Lower lobe of right lung (tissue), 2 donors: ENCODE data around the gene FBXO42. TPM values are rescaled to one million over a fixed set of nuclear protein-coding genes. Genes with fewer than 3 reads are reported as not detected.
A peak's percentile ranks its signal among the peaks of the same experiment; 100 is the strongest.

Source experiments
- ATAC-seq, 2 donors: fragments of 200-7000 bp; cut with Tn5 transposase; one replicate each; pipeline ENCODE4 v1.9.1; 2020 to 2022; ENCODE audit warnings: mild to moderate bottlenecking in 2 of 2, moderate library complexity in 2 of 2
- DNase-seq: peaks from one replicate; pipeline ENCODE4 v3.0.0-alpha.2; 2020
- H3K27ac ChIP-seq: fragments of 200-600 bp; one replicate; pipeline ENCODE4 v1.8.0; 2022
- H3K27me3 ChIP-seq: fragments of 200-600 bp; one replicate; pipeline ENCODE4 v1.8.0; 2022; ENCODE audit warnings: low read depth
- H3K36me3 ChIP-seq: fragments of 200-600 bp; one replicate; pipeline ENCODE4 v1.8.0; 2022; ENCODE audit warnings: mild to moderate bottlenecking
- H3K4me1 ChIP-seq: fragments of 200-600 bp; one replicate; pipeline ENCODE4 v1.8.0; 2022
- H3K4me3 ChIP-seq: fragments of 200-600 bp; one replicate; pipeline ENCODE4 v1.8.0; 2022; ENCODE audit warnings: mild to moderate bottlenecking
- H3K9me3 ChIP-seq: fragments of 200-600 bp; one replicate; pipeline ENCODE4 v1.8.0; 2022
- intact Hi-C: fragments of 100-400 bp; cut with DNase I; formaldehyde crosslinking; loops from one replicate; pipeline ENCODE4 v1.11.0; 2022
- total RNA-seq: library from RNA; stranded (reverse); fragmentation: NEBNext Ultra II Directional; extraction: Animal tissue kit (Norgen Biotek cat#: 25700); gene quantifications from one replicate; pipeline ENCODE4 v1.2.1, GENCODE V29; 2021
- TF ChIP-seq, protein P1 (sequence below): fragments of 200-600 bp; IDR thresholded peaks from one replicate; pipeline ENCODE4 v1.8.0; 2022; ENCODE audit warnings: antibody characterized with exemption, mild to moderate bottlenecking
- donor health status: DM: no; HTN: yes; CAD: no; lungs with severe emphysema.

The FBXO42 gene
- total RNA-seq, 1 donor from 2014 or later: 21.5 TPM

DNA sequence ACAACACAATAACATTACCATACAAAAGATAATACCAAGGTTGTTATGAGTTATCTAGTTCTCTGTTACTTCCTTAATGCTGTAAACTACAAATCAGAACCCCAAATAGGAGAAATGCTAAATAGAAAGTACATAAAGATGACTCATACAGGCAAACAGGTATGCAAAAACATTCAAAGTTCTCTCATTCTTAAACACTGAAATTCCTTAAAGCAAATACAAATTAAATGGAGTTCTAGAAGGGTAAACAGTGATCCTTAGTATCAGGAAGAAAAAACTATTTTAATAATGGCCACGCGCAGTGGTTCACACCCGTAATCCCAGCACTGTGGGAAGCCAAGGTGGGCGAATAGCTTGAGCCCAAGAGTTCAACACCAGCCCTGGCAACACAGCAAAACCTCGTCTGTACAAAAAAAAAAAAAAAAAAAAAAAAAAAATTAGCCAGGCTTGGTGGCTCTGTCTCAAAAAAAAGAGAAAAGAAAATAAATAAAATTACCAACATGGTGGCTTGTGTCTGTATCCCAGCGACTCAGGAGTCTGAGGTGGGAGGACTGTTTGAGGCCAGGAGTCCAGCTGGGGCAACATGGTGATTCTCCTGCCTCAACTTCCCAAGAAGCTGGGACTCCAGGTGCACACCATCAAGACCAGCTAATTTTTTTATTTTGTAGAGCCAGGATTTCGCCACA, 17.5 kb downstream of the FBXO42 start:
- ATAC-seq (peak in 1 of 2 donors; percentile 37), DNase-seq (no peak)
- TF ChIP-seq, protein P1, sequence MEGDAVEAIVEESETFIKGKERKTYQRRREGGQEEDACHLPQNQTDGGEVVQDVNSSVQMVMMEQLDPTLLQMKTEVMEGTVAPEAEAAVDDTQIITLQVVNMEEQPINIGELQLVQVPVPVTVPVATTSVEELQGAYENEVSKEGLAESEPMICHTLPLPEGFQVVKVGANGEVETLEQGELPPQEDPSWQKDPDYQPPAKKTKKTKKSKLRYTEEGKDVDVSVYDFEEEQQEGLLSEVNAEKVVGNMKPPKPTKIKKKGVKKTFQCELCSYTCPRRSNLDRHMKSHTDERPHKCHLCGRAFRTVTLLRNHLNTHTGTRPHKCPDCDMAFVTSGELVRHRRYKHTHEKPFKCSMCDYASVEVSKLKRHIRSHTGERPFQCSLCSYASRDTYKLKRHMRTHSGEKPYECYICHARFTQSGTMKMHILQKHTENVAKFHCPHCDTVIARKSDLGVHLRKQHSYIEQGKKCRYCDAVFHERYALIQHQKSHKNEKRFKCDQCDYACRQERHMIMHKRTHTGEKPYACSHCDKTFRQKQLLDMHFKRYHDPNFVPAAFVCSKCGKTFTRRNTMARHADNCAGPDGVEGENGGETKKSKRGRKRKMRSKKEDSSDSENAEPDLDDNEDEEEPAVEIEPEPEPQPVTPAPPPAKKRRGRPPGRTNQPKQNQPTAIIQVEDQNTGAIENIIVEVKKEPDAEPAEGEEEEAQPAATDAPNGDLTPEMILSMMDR: no peak

DNA sequence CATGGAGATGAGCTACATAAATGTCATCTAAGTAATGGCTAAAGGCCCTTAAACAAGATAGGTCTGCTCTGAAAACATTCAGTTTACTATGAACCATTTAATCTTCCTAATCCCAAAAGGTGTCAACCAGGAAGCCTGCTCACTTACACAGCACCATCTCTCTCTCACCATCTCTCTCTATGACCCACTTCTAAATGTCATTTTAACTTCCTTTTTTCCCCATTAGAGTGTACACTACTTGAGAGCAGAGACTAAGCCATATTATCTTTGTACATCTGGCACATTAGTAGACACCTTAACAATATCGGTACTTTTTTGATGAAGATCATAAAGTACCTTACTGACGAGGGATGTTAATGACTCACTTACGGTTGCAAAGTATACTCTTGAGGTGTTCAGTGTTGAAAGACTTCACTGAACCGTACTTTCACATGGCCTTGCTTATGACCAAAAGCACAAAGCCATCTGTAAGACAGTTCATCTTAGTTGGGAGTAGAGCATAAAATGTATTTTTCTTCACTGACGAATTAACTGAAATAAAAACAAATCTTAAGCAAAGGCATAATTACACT, 25.4 kb downstream of the FBXO42 start:
- ATAC-seq (peak; percentile 55 to 67), DNase-seq (no peak)
- peaks cover 5% of the 10 kb centered on the region for H3K36me3 ChIP-seq
- H3K4me1 ChIP-seq: peaks cover 17% of the 10 kb centered on the region
- H3K27me3 ChIP-seq: no peaks in the 10 kb centered on the region
- TF ChIP-seq, protein P1: no peak
- intact Hi-C loops: no loop called here
- no peak overlapping the region for H3K4me3 ChIP-seq
- H3K9me3 ChIP-seq: no peaks in the 10 kb centered on the region
- no peak overlapping the region for H3K27ac ChIP-seq

More for the DNA sequence above, 17.5 kb downstream of the FBXO42 start:
- H3K27ac ChIP-seq: no peak overlapping the region
- intact Hi-C loops: no loop called here
- H3K9me3 ChIP-seq: no peaks in the 10 kb centered on the region
- H3K27me3 ChIP-seq: no peaks in the 10 kb centered on the region
- H3K4me1 ChIP-seq: peaks cover 7% of the 10 kb centered on the region
- no peaks in the 10 kb centered on the region for H3K36me3 ChIP-seq
- no peak overlapping the region for H3K4me3 ChIP-seq

DNA sequence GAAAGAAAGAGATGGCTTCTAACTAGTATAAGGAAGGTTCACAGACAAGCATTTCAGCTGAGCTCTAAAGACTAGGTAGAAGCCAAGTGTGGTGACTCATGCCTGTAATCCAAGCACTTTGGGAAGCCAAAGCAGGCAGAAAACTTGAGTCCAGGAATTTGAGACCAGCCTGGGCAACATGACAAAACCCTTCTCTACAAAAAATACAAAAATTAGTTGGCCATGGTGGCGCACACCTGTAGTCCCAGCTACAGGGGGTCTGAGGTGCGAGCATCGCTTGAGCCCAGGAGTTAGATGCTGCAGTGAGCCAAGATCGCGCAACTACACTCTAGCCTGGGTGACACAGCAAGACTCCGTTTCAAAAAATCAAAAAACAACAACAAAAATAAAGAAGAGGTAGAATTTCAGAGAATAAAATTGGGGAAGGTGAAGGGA, 27.8 kb downstream of the FBXO42 start:
- no peak overlapping the region for H3K4me3 ChIP-seq
- no peaks in the 10 kb centered on the region for H3K27me3 ChIP-seq
- H3K9me3 ChIP-seq: no peaks in the 10 kb centered on the region
- TF ChIP-seq, protein P1: no peak
- DNase-seq (no peak), ATAC-seq (peak; percentile 78 to 88)
- peaks cover 5% of the 10 kb centered on the region for H3K36me3 ChIP-seq
- H3K27ac ChIP-seq: no peak overlapping the region
- peaks cover 17% of the 10 kb centered on the region for H3K4me1 ChIP-seq
- intact Hi-C loops: no loop called here

DNA sequence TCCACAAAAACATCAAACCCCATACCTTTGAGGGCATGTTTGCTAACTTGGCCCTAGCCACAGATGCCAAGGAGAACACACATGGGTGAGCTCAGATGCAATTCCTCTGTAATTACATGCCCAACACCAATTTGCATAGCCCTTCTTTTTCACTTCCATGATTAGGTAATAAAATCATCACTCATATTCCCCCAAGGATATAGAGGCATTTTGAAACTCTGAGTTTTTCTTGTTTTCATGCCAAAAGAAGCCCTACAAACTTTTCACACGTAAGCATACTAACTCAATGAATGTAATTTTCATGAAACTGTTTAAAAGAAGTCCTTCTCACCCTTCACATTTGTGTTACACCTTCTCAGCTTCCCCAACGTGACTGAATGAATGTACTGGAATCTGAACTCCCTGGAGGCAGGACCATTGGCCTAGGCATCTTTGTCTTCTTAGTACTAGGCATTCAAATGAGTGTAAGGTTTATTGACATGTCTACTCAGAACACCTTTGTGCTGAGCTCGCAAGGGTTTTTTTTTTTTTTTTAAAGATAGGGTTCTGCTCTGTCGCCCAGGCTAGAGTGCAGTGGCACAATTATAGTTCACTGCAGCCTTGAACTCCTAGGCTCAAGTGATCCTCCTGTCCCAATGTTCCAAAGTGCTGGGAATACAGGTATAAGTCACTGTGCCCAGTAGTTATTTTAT, 31.0 kb downstream of the FBXO42 start:
- TF ChIP-seq, protein P1: no peak
- no peaks in the 10 kb centered on the region for H3K27me3 ChIP-seq
- H3K36me3 ChIP-seq: peaks cover 2% of the 10 kb centered on the region
- H3K9me3 ChIP-seq: no peaks in the 10 kb centered on the region
- H3K27ac ChIP-seq: no peak overlapping the region
- no peak for DNase-seq
- H3K4me3 ChIP-seq: no peak overlapping the region
- no peak for ATAC-seq
- peaks cover 35% of the 10 kb centered on the region for H3K4me1 ChIP-seq
- intact Hi-C loops: no loop called here

DNA sequence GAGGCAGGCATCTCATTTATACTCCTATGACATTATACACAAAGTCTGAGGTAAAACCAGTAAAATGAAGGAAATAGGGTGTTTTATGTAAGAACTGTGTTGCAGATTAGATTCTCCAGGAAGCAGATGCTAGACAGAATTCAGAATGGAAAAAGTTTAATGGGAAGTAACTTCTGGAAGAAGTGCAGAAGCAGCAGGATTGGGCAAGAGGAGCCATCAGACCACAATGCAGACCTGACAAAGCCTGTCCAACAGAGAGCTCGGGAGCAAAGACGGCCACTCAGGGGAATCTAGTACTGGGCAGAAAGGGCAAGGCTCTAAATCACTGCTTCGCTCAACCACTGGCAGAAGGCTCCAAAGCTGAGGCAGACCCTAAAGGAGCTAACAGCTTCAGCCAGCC, 33.7 kb downstream of the FBXO42 start:
- no peak overlapping the region for H3K27ac ChIP-seq
- no peaks in the 10 kb centered on the region for H3K9me3 ChIP-seq
- H3K27me3 ChIP-seq: no peaks in the 10 kb centered on the region
- TF ChIP-seq, protein P1: no peak
- peaks cover 37% of the 10 kb centered on the region for H3K4me1 ChIP-seq
- ATAC-seq: peak; percentile 47 to 71
- no peak for DNase-seq
- intact Hi-C loops: no loop called here
- H3K4me3 ChIP-seq: no peak overlapping the region
- peaks cover 23% of the 10 kb centered on the region for H3K36me3 ChIP-seq
